Gastrocnemius medialis (tissue), 4 donors: Measurements from ENCODE around the gene KCMF1. TPM values are rescaled to one million over a fixed set of nuclear protein-coding genes. Genes with fewer than 3 reads are reported as not detected.

Source experiments
- ATAC-seq, 2 donors: fragments of 150-250 bp; one replicate each; pipeline ENCODE4 v1.9.1; 2016
- DNase-seq, 2 donors: peaks; one replicate each; pipeline ENCODE4 v3.0.0-alpha.2; 2019
- H3K27ac ChIP-seq, 4 donors: fragments of 200-600 bp; sonication (generic); 1 replicate in 1 of 4; 2 replicates in 3 of 4; pipeline ENCODE4 v1.5.1; 2016 to 2018; ENCODE audit warnings: mild to moderate bottlenecking in 2 of 4, moderate library complexity in 1 of 4
- H3K27me3 ChIP-seq, 3 donors: fragments of 200-600 bp; sonication (generic) in 2 of 3; 1 replicate in 1 of 3; 2 replicates in 2 of 3; pipeline versions ENCODE4 v1.5.1 to v1.6.0; 2016 to 2019; ENCODE audit warnings: mild to moderate bottlenecking in 1 of 3, moderate library complexity in 1 of 3
- H3K36me3 ChIP-seq, 2 donors: fragments of 200-600 bp; sonication (generic) in 1 of 2; one replicate each; pipeline ENCODE4 v1.5.1; 2017 to 2018
- H3K4me1 ChIP-seq, 2 donors: fragments of 200-600 bp; sonication (generic) in 1 of 2; one replicate each; pipeline ENCODE4 v1.5.1; 2016 to 2017; ENCODE audit warnings: mild to moderate bottlenecking in 2 of 2
- H3K4me3 ChIP-seq, 4 donors: fragments of 200-600 bp; sonication (generic) in 3 of 4; 1 replicate in 1 of 4; 2 replicates in 3 of 4; pipeline ENCODE4 v1.5.1; 2016 to 2019; ENCODE audit warnings: mild to moderate bottlenecking in 2 of 4
- H3K9me3 ChIP-seq, 3 donors: fragments of 200-600 bp; sonication (generic) in 2 of 3; 1 replicate in 1 of 3; 2 replicates in 2 of 3; pipeline ENCODE4 v1.5.1; 2016 to 2019
- CTCF ChIP-seq, 5 experiments: fragments of 450-650 bp in 3 of 5; fragments of 200-600 bp in 2 of 5; sonication (generic) in 2 of 5; IDR thresholded peaks in 4 of 5; conservative IDR thresholded peaks in 1 of 5; 1 replicate in 4 of 5; 2 replicates in 1 of 5; pipeline ENCODE4 v1.5.1; 2016 to 2019; ENCODE audit warnings: antibody characterized with exemption in 5 of 5, mild to moderate bottlenecking in 3 of 5, moderate library complexity in 3 of 5
- POLR2A ChIP-seq, 2 donors: fragments of 450-650 bp; IDR thresholded peaks; one replicate each; pipeline ENCODE4 v1.6.1; 2017; ENCODE audit warnings: antibody characterized with exemption in 2 of 2, mild to moderate bottlenecking in 2 of 2, moderate library complexity in 2 of 2
- in situ Hi-C, 4 donors: fragments of 200-750 bp; cut with MboI; loops; one replicate each; pipeline versions ENCODE4 v1.15.0 to v1.8.0; 2017; ENCODE audit warnings: low sequenced_read_pairs in 4 of 4
- intact Hi-C: fragments of 100-400 bp; cut with DNase I; formaldehyde crosslinking; loops from one replicate; pipeline ENCODE4 v1.15.1; 2023; ENCODE audit warnings: low total_unique reads
- total RNA-seq, 4 donors: library from RNA; depleted of rRNA; stranded (reverse); fragments of >200 nt; gene quantifications; one replicate each; pipeline versions ENCODE4 v1.1.0 to v1.2.3, GENCODE V29; 2016

The KCMF1 gene
- total RNA-seq, 4 donors from 2014 or later, result 158 to 178 (median 165) TPM

GRCh38 chr2:84962917-84963316 lies 8.0 kb upstream of the KCMF1 start:
- Histone ChIP-seq H3K36me3 (peaks cover 0 to 3% of the 10 kb centered on the region in 2 donors), H3K9me3 (no peaks in the 10 kb centered on the region), H3K27me3 (no peaks in the 10 kb centered on the region), H3K4me3 (no peak overlapping the region), H3K4me1 (peaks cover 11 to 17% of the 10 kb centered on the region in 2 donors), H3K27ac (peak overlapping the region in 1 of 4 donors; percentile 2)
- ATAC-seq (no peak), DNase-seq (no peak)
- in situ Hi-C loops (no loop called here), intact Hi-C loops (no loop called here)
- TF ChIP-seq POLR2A (IDR thresholded peaks at IDR 0.05) (no peak), CTCF (IDR thresholded peaks at IDR 0.05 in 4 of 5, conservative IDR thresholded peaks at IDR 0.05 in 1 of 5) (no peak)

DNA sequence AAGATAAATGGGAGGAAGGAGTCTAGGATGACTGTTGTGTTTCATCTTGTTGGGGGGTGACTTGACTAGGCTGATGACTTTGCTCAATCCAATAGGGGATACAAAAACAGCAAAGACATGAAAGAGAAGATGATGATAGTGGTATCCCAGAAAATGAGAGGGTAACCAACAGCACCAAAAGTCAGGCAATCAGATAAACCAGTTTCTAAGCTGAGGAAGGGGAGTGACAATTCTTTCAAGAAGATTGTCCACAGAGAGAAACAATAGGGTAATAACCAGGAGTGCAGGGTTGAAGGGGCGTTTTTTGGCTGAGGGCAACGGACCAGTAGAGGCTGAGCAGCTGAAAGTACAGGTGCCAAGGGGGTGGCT lies 7.7 kb upstream of the KCMF1 start:
- DNase-seq, result no peak
- H3K27me3 ChIP-seq, result no peaks in the 10 kb centered on the region
- ATAC-seq, result no peak
- peaks cover 11 to 17% of the 10 kb centered on the region in 2 donors for H3K4me1 ChIP-seq
- intact Hi-C loops (no loop called here), in situ Hi-C loops (no loop called here)
- TF ChIP-seq CTCF (IDR thresholded peaks at IDR 0.05 in 4 of 5, conservative IDR thresholded peaks at IDR 0.05 in 1 of 5) (no peak), POLR2A (IDR thresholded peaks at IDR 0.05) (no peak)
- H3K9me3 ChIP-seq, result no peaks in the 10 kb centered on the region
- peaks cover 0 to 3% of the 10 kb centered on the region in 2 donors for H3K36me3 ChIP-seq
- no peak overlapping the region for H3K4me3 ChIP-seq
- peak overlapping the region in 2 of 4 donors; percentile 2 to 21 for H3K27ac ChIP-seq

DNA sequence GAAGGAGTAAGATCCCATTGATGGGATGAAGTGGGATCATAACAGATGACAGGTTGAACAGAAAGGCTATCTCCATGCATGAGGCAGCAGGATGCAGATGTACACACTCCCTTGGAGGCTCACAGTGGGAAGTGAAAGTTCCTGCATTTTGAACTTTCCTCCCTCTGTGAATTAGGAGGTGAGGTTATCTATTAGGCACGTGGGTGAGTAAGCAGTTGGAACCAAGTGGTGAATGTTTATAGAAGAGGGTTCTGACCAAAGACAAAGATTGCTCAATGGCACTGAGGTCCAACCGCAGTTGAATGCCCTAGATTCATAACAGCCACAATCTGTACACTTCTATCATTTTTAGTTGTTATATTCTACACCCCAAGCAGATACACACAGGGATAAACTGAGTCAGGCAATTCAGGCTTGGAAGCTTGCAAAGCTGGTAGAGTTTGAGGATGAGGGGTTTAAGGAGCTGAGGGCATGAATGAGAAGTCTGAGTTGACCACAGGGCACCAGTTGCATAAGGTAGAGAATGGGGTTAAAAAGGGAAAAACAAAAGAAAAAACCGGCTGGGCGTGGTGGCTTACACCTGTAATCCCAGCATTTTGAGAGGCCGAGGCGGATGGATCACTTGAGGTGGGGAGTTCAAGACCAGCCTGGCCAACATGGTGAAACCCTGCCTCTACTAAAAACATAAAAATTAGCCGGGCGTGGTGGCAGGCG lies 7.1 kb upstream of the KCMF1 start:
- ATAC-seq, result peak in 1 of 2 donors; percentile 37
- H3K9me3 ChIP-seq, result no peaks in the 10 kb centered on the region
- peaks cover 11 to 17% of the 10 kb centered on the region in 2 donors for H3K4me1 ChIP-seq
- no peak for TF ChIP-seq POLR2A (IDR thresholded peaks at IDR 0.05)
- no peak for TF ChIP-seq CTCF (IDR thresholded peaks at IDR 0.05 in 4 of 5, conservative IDR thresholded peaks at IDR 0.05 in 1 of 5)
- intact Hi-C loops, result no loop called here
- DNase-seq, result no peak
- H3K4me3 ChIP-seq, result no peak overlapping the region
- H3K36me3 ChIP-seq, result peaks cover 0 to 3% of the 10 kb centered on the region in 2 donors
- in situ Hi-C loops, result no loop called here
- no peaks in the 10 kb centered on the region for H3K27me3 ChIP-seq
- peak overlapping the region in 2 of 4 donors; percentile 2 to 21 for H3K27ac ChIP-seq

GRCh38 chr2:84964406-84965191 lies 6.4 kb upstream of the KCMF1 start:
- peaks cover 0 to 3% of the 10 kb centered on the region in 2 donors for H3K36me3 ChIP-seq
- H3K4me3 ChIP-seq, result no peak overlapping the region
- intact Hi-C loops (no loop called here), in situ Hi-C loops (no loop called here)
- TF ChIP-seq CTCF (IDR thresholded peaks at IDR 0.05 in 4 of 5, conservative IDR thresholded peaks at IDR 0.05 in 1 of 5) (no peak), POLR2A (IDR thresholded peaks at IDR 0.05) (no peak)
- H3K27ac ChIP-seq, result no peak overlapping the region
- ATAC-seq (no peak), DNase-seq (no peak)
- H3K27me3 ChIP-seq, result no peaks in the 10 kb centered on the region
- peaks cover 18 to 19% of the 10 kb centered on the region in 2 donors for H3K4me1 ChIP-seq
- no peaks in the 10 kb centered on the region for H3K9me3 ChIP-seq
